Fibroblast of peridontal ligament (primary cell): Measurements from ENCODE around the gene DOCK1.
"Not testable (repeated sequence)": the region's sequence is repeated elsewhere in the genome, so short reads cannot be mapped to it uniquely, and the experiment has no call there.

Experiments used
- DNase-seq: peaks from one replicate; pipeline ENCODE4 v3.0.0-alpha.2; 2010; ENCODE audit errors: extremely low read depth

The DOCK1 gene

DNA sequence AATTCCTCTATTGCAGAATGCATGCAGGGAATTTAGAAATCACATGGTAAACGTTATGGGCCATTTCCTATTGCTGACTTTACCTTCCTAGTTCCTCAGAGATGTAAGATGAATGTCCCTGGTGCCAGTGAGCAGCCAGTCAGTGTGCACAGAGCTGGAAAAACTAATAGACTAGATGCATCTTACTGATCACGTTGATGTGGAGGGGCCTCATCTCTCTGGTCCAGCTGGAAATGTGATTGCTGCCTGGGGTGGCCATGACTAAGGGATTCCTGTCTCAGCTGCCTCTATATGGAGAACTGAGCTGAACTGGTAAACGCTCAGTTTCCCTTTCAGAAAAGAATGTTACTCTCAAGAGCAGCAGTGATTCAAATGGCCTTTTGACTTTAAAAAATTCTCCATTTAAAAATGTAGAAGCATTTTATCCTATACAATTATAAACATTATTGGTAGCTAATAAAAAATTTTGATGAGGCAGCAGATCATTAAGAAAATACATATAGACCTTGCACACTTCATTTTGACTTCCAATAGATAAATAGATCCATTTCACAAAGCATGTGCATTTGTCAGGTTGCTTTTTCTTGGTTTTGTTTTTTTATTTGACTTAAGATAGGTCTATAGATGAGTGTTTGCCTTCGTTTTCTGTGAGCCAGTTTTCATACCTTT lies 371.7 kb downstream of the DOCK1 start:
- DNase-seq: no peak

DNA sequence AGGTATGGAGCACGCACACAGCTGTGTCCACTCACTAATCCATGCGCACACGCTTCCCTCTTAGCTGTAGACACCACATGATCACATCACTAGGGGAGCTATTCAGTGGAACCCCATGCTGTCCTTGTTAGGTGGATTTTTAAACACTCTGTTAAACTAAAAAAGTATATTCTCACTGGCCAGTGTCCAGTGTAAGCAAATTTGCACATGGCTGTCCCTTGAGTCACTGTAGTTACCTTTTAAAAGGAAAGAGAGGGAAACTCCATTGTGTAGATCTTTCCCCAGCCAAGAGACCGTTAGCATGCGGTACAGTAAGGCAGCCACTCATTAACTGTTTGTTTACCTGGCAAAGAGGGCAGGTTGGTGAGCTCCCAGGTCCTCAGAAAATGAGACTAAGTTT lies 372.8 kb downstream of the DOCK1 start:
- DNase-seq: peak; percentile 20

DNA sequence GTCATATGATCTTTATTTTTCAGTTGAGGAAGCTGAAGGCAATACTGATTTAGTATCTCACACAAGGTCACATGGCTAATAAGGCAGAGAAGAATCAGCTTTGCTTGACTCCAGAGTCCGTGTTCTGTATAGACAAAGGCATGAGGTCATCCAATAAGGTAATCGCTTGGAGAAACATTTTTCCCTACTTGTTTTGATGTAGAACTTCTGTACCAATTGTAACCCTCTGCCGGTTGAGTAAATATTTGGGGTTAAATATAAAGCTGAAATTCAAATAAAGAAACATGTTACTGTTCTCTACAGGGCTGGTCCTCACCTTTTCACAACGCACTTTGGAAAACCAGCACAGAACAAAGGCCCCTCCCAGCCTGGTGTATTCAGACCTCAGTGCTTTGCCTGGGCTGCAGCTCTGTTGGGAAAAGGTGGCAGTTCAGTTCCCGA lies 374.1 kb downstream of the DOCK1 start:
- DNase-seq: no peak

DNA sequence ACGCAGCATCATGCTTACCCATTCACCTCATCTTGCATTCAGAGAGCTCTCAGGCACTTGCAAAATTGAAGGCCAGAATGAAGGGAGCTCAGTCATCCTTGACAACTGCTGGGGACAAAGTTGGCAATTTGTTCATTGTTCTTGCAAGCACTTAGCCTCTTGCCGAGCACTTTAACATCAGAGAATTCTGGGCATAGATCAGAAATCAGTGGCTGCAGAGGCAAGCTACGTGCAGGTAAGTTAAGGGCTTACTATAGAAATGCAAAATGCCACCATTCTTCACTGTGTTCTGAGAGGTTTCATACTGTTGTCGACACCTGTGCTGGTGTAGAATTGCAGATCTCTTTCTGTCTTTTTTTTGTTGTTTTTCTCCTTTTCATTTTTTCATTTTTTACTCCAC lies 375.2 kb downstream of the DOCK1 start:
- DNase-seq: no peak

DNA sequence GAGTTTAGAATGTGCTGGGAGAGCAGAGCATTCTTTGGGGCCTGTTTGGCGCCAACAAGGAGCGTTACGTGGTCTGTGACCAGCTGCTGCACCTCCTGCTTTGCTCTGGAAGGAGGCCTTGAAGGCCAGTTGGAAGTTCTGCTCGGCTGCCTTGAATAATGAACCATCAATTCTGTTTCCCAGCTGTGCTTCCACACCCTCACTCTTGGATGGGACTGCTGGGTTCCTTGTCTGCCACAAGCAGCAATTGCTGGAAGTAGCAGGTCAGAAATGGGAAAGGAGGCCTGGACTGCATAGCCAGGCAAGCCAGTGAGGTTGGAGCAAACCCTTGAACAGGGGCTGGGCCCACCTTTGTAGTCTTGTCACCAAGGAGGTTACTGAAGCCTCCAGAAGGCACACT lies 377.8 kb downstream of the DOCK1 start:
- DNase-seq: no peak

DNA sequence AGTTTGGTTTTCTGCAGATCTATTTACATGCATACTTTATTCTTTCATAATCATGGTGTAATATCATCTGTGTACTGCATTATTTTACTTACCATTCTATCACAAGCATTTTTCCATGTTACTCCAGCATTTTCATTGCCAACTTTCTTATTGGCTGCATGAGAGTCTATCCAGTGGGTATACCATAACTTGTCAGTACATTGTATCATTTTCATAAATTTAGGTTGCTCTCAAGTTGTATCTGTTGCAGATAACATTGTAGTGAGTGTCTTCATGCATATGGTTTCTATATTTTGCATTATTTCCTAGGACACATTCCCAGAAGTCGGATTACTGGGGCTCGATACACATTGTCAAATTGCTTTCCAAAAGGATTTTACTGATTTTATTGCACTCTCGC lies 378.3 kb downstream of the DOCK1 start:
- DNase-seq: peak; percentile 1

DNA sequence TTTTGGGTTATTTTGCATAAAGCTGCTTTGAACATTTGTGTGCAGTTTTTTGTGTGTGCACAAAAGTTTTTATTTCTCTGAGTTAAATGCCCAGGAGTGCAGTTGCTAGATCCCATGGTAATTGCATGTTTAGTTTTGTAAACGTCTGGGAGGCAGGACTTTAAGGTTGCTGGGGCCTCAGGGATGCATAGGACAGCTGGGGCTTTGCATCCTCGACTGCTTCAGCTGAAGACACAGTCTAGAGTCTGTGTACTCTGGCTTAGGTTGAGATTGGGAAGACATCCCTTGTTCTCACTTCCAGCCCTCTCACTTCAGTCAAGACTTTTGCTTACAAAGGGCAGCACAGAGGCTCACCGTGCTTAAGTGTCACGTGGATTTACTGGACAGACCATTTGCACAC lies 385.6 kb downstream of the DOCK1 start:
- DNase-seq: no peak

DNA sequence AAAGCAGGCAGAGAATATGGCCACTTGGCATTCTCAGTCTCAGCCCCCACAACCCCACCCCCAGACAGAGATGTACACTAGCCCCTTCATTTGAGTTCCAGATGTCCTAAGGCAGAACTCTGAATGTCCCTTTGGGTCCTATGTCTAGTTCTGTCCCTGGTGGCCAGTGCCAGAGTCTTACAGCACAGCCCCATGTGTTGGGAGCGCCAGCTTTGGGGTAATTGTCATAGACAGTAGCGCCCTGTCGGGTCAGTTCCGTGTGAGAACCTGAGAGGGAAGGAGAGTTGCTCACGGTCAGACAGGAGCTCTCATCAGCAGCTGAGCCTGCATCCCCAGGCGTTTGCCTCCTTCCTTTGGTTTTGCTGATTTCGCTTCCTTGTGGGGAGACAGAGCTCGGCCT lies 386.1 kb downstream of the DOCK1 start:
- DNase-seq: no peak

DNA sequence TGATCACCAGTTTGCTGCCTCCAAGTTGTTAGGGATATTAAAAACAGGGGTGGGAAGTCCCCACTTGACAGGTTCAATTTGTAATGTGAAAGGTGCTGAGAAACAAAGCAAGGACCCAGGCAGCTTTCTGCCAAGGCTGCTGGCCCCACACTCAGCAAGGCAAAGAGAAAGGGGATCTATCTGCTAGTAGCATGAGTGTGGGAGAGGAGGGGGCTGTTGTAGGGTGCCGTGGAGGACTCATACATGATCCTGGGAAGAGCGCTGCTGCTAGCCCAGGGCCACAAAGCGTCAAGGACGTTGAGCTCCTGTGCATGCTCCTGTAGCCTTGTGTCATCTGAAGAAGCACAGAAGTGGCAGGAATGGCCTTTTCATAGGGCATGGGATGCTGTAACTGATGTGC lies 387.7 kb downstream of the DOCK1 start:
- no peak for DNase-seq

DNA sequence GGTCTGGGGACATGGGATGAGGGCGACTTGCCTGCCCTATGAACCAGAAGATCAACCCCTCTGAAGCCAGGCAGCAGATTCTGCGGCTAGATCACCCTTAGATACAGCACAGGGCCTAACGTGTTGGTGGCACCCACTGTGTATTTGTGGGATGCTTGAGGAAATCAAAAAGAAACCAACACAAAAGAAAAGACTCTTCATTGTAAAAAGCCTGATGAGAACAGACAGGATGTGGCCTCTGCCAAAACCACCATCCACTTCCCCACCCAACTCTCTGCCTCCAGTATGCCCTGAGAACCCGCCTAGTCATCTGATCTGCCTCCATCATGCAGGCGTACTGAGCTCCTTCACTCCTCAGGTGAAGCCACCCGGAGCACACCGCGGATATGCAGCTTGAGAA lies 388.4 kb downstream of the DOCK1 start:
- DNase-seq: no peak

DNA sequence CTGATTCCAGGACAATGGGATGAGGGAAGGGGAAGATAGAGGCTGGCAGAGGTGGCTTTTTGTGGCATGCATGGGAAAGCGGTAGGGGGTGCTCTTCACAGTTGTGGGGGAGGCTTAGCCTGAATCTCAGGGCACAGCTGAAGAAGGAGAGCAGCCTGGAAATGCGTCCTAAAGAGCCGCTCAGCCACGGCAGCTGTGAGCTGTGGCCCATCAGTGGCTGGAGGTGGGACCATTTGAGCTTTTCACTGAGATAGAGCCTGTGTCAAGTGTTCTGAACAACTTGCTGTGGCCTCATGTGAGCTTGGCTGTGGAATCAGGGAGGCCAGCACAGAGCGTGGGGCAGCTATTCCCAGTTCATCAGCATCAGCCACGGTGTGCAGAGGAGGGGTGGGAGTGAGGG lies 391.5 kb downstream of the DOCK1 start:
- DNase-seq: no peak

DNA sequence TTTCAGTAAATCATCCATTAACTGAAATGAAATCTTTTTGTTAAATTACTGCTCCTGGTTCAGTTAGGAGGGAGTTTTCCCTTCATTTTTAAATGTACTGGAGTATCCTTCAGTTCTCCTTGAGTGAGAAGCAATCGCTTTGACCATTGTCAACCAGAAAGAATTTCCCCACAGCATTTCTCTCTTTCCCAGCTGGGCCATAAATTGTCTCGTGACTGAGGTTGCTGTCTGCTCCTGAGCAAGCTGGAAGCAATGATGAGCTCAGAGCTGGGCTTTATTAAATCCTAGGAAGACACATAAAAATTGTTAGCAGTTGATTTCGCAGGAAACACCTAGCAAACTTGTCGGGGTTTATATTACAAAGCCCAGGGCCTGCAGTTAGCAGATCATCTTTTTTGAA lies 393.2 kb downstream of the DOCK1 start:
- no peak for DNase-seq

DNA sequence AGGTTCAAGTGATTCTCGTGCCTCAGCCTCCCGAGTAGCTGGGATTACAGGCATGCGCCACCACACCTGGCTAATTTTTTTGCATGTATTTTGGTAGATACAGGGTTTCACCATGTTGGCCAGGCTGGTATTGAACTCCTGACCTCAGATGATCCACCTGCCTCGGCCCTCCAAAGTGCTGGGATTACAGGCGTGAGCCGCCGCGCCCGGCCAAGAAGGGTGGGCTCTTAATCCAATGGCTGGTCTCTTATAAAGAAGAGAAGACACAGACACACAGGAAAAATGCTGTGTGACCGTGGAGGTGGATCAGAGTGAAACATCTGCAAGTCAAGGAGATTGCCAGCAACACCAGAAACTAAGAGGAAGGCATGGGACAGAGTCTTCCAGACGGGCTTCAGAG lies 394.0 kb downstream of the DOCK1 start:
- not testable (repeated sequence) for DNase-seq

DNA sequence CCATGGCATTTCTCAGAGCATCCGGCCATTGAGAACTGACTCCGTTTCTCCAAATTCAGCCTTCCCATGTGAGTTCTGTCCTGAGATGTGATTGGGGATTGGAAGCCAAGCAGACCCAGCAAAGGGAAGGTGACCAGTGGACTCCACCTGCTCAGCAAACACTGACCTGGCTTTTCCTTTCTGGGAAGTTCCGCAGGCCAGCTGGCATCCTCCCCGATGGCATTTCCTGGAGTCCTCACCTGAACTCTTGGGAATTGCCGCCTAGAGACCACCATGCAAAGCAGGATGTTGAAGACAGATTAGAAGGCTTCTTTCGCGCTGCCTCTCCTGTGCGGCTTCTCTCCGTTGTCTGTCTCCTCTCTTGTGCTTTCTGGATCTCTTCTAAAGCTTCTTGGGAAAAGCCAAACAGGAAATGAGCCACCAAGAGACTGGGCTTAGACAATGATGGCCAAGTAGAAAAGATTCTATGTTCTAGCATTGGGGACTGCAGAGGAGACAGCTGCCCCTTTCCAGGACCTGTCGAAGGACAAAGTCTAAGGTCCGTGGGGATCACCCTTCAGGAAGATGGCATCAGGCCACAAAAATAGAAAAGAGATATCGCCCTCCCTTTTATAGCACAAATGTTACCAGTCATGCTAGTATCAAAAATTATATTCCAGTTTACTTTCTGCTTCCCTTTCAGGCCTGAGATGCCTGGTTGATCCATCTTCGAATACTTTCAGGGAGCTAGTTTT lies 394.9 kb downstream of the DOCK1 start:
- no peak for DNase-seq

DNA sequence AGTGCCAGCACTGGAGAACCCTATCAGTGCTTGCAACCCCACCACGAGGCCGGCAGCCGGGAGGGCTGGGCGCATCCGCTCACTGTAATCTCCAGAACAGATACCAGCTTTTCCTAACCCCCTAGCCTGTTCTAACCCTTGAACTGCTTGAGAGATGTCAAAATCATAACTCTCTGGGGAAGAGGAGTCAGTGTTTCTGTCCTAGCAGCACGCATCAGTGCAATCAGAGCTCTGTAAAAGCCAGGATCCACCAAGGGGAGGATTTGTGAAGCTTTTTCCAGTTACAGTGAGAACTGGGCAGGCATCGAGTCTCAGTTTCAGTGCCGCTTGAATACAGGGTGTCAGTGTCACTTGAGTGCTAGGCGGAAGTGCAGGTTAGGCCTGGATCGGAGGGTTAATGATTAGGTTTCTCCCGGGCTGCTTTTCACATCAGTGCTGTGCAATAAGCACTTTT lies 395.7 kb downstream of the DOCK1 start:
- DNase-seq: no peak

DNA sequence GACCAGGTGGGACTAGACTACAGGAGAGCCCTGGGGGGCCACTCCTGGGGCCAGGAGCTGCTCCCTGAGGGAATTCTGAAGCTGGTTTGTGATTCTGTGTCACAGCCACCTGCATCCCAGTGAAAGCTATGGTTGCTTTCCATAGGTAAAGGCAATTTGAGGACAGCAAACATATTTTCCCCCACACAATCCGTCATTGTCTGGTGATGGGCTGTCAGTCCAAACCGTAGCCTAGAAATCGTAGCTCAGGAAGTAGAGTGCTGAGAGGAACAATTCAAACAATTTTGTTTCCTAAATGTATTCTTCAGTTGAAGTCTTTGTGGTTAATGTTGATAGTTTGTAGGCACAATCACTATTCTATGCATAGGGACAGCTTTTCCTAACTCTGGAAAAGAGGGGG lies 397.1 kb downstream of the DOCK1 start:
- DNase-seq: no peak

DNA sequence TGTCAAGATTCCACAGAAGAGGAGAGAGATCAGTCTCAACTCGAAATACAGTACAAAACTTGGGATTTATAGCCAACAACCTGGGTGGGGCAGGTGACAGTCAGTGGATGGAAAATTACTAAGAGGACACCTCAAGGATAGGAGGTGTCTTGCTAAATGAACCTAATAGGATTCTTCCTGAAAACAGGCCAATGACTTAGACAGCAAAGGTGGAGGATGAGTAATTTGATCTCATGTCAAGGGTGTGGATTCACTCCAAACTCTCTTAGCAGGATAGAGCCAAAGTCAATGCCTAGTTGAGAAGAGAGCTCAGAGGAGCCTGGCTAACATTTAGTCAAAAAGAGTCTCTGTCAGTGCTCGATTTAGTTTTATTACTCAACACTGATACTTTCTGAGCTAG lies 397.9 kb downstream of the DOCK1 start:
- no peak for DNase-seq

DNA sequence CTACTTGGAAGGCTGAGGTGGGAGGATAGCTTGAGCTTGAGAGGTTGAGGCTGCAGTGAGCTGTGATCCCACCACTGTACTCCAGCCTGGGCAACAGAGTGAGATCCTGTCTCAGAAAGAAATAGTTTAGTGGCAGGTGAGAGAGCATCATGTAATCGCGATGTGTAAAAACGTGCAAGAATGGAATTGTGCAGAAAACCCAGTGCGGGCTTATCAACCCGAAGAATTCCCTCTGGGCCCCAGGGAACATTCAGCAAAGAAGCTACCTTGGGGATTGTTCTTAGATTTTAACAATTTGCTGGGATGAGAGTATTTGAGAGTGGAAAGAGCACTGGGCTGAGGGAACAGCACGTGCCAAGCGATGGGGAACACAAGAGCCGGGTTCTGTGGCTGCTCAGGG lies 398.5 kb downstream of the DOCK1 start:
- DNase-seq: no peak

DNA sequence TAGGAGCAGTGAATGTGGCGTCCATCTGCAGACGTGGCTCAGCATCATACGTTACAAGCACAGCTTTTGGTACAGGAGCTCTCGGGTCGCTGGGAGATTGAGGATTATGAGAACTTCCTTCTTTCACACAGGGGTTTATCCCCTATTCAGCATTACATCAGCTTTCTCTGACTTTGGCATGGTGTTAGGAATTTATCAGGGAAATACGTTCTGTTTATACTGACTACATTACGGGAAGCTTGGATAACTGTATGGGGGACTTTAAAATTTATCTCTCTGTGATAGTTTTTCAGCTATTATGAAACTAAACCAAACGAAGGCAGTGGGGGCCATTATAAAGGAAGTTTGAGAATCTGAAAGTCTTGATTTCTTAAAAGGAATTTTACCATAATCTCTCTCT lies 401.3 kb downstream of the DOCK1 start:
- DNase-seq: no peak

DNA sequence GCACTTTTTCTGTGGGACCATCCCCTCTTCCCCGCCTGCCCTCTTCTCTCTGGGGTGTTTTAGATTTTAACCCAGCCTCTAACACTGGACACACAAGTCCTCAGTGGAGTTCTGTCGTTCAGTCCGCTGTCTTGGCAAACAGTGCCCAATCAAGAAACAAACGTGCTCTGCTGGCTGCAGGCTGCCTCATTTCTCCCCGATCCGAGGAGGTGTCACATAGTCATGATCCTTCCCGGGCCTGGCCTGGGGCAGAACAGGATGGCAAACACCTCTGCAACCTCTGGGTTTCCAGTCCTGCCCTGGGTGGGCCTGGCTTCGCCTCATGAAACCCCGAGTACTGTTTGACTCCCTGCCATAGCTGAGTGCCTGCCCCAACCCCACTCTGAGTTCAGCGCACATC lies 402.1 kb downstream of the DOCK1 start:
- DNase-seq: no peak

DNA sequence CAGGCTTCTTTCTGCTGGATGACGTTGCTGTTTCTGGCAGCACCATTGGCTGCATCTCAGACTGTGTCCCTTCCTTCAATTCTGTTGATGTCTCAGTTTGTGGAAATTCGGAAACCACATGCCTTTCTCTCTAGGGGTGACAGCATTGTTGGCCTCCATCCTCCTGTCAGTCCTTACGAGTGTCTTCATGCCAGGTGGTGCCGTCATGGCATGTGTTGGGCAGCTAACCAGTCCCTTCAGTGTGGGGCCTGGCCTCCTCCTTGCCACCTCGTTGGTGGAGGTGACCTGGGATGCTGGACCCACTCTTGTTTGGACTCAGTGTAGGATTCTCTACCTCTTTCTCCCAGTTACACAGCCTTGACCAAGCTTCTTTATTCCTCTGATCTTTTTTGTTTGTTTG lies 402.8 kb downstream of the DOCK1 start:
- DNase-seq: no peak

DNA sequence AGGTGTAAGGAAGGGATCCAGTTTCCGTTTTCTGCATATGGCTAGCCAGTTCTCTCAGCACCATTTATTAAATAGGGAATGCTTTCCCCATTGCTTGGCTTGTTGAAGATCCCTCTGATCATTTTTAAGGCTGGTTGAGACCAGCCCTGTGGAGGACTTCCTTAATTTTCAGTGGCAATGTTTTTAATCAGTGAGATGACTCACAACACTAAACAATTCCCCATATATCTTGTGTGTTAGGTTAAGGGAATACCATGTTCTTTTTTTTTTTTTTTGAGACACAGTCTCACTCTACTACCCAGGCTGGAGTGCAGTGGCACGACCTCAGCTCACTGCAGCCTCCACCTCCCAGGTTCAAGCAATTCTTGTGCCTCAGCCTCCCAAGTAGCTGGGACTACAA lies 404.4 kb downstream of the DOCK1 start:
- peak; percentile 62 for DNase-seq

DNA sequence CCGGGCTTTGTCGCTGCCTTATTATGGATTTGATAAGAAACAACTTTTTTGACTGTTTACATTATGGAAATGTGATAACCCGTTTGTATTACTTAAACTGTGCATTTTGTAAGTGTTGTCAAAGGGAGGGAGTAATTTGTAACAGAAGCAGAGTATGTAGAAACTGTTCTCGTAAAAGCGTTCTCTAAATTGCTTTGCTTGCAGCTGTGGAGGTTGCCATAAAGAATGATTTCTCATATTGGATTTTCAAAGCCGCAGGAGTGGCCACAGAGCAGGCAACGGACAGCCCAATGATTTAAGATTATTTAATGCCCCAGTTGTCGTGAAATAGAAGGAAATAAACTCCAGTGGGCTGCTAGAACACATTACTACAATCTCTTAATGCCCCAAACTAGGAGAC lies 405.2 kb downstream of the DOCK1 start:
- DNase-seq: peak; percentile 1

DNA sequence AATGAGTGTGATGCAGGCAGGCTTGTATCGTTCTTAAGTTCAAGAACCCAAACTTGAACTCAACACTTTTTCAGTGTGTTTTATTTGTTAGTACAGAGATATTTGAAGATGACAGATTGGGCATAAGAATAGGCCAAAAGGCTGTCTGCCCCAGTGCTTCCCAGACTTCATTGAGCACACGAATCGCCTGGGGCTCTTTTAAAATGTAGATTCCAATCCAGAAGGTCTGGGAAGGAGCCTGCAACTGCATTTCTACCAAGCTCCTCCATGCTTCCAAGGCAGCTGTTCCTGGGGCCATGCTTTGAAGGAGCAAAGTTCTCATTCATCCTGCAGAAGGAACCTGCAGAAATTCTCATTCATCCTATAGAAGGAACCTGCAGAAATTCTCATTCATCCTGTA lies 405.7 kb downstream of the DOCK1 start:
- no peak for DNase-seq
